Testis (tissue), 3 donors: ENCODE results near the gene GLI2. TPM values are rescaled to one million over a fixed set of nuclear protein-coding genes. Genes with fewer than 3 reads are reported as not detected.

Experiments used
- DNase-seq: peaks from one replicate; pipeline ENCODE4 v3.0.0-alpha.2; 2019
- H3K27ac ChIP-seq, 2 donors: fragments of 200-600 bp; sonication (generic); one replicate each; pipeline ENCODE4 v1.5.1; 2019
- H3K27me3 ChIP-seq: fragments of 200-600 bp; sonication (generic); one replicate; pipeline ENCODE4 v1.5.1; 2019
- H3K36me3 ChIP-seq: fragments of 200-600 bp; sonication (generic); one replicate; pipeline ENCODE4 v1.5.1; 2017; ENCODE audit warnings: low read depth; ENCODE audit errors: missing control alignments
- H3K4me1 ChIP-seq: fragments of 200-600 bp; sonication (generic); one replicate; pipeline ENCODE4 v1.5.1; 2019
- H3K4me3 ChIP-seq, 2 donors: fragments of 200-600 bp; sonication (generic); one replicate each; pipeline ENCODE4 v1.5.1; 2017 to 2019
- H3K9me3 ChIP-seq: fragments of 200-600 bp; sonication (generic); one replicate; pipeline ENCODE4 v1.5.1; 2017
- CTCF ChIP-seq, 3 experiments: fragments of 450-650 bp in 2 of 3; fragments of 200-600 bp in 1 of 3; sonication (generic) in 1 of 3; IDR thresholded peaks; one replicate each; pipeline ENCODE4 v1.5.1; 2016 to 2019; ENCODE audit warnings: antibody characterized with exemption in 3 of 3, mild to moderate bottlenecking in 2 of 3, moderate library complexity in 1 of 3
- POLR2A ChIP-seq: fragments of 450-650 bp; IDR thresholded peaks from one replicate; pipeline ENCODE4 v1.6.1; 2017; ENCODE audit warnings: antibody characterized with exemption, mild to moderate bottlenecking, moderate library complexity
- WGBS, 2 donors: methylation state at CpG; one replicate each; pipeline ENCODE4 v1.1.5; 2018; 5-methylcytosine and 5-hydroxymethylcytosine counted together
- intact Hi-C: fragments of 100-400 bp; cut with DNase I; formaldehyde crosslinking; loops from one replicate; pipeline ENCODE4 v1.15.1; 2023; ENCODE audit warnings: low total_unique reads
- polyA plus RNA-seq: library from polyadenylated mRNA; stranded (reverse); fragments of 350-450 nt; fragmentation: Illumina TruSeq; extraction: RNeasy Lipid Tissue Mini Kit (QIAGEN cat#74804); gene quantifications from one replicate; pipeline ENCODE4 v1.2.3, GENCODE V29; 2014; ENCODE audit warnings: low read depth, low replicate concordance; ENCODE audit not compliant: insufficient read depth
- total RNA-seq, 2 donors: library from RNA; depleted of rRNA; stranded (reverse); fragments of >200 nt; gene quantifications; one replicate each; pipeline ENCODE4 v1.2.3, GENCODE V29; 2016

The GLI2 gene
- total and polyA plus RNA-seq, 3 donors from 2014 or later: 5.1 to 21.4 (median 16.5) TPM

- Histone ChIP-seq H3K4me1 (peaks cover 63% of the 10 kb centered on the region), H3K9me3 (no peaks in the 10 kb centered on the region), H3K27ac (peak overlapping the region in 1 of 2 donors; percentile 30), H3K36me3 (no peaks in the 10 kb centered on the region), H3K4me3 (no peak overlapping the region), H3K27me3 (no peaks in the 10 kb centered on the region)
- WGBS, 2 donors: 89 to 94% methylated on average over 8 to 10 of the region's 10 CpGs
- intact Hi-C loops: no loop called here
- no peak for TF ChIP-seq POLR2A
- no peak for TF ChIP-seq CTCF (IDR thresholded peaks at IDR 0.05)
- no peak for DNase-seq
Measured at GRCh38 chr2:120763931-120764330, 28.3 kb downstream of the GLI2 start.

GRCh38 chr2:120764492-120764891 is 28.8 kb downstream of the GLI2 start:
- no peak for TF ChIP-seq POLR2A
- no peak for TF ChIP-seq CTCF (IDR thresholded peaks at IDR 0.05)
- DNase-seq: no peak
- H3K4me3 ChIP-seq: no peak overlapping the region
- peak overlapping the region in 1 of 2 donors; percentile 73 for H3K27ac ChIP-seq
- 60 to 68% methylated on average over 6 of the region's 6 CpGs for WGBS, 2 donors
- intact Hi-C loops: no loop called here
- peaks cover 59% of the 10 kb centered on the region for H3K4me1 ChIP-seq
- no peaks in the 10 kb centered on the region for H3K36me3 ChIP-seq
- H3K9me3 ChIP-seq: no peaks in the 10 kb centered on the region
- no peaks in the 10 kb centered on the region for H3K27me3 ChIP-seq

GRCh38 chr2:120764991-120765677 is 29.5 kb downstream of the GLI2 start:
- peaks cover 52% of the 10 kb centered on the region for H3K4me1 ChIP-seq
- no peak for DNase-seq

GRCh38 chr2:120765678-120766469 is 30.2 kb downstream of the GLI2 start:
- Histone ChIP-seq H3K36me3 (no peaks in the 10 kb centered on the region), H3K27me3 (no peaks in the 10 kb centered on the region), H3K9me3 (no peaks in the 10 kb centered on the region), H3K4me3 (no peak overlapping the region), H3K27ac (peak overlapping the region; percentile 64 to 73), H3K4me1 (peaks cover 45% of the 10 kb centered on the region)
- 28 to 47% methylated on average over 19 to 27 of the region's 27 CpGs for WGBS, 2 donors
- intact Hi-C loops: no loop called here
- peak; percentile 87 for DNase-seq
- TF ChIP-seq POLR2A (no peak), CTCF (IDR thresholded peaks at IDR 0.05) (no peak)

More at GRCh38 chr2:120764991-120765677, 29.5 kb downstream of the GLI2 start:
- Histone ChIP-seq H3K4me3 (no peak overlapping the region), H3K9me3 (no peaks in the 10 kb centered on the region), H3K27me3 (no peaks in the 10 kb centered on the region), H3K36me3 (no peaks in the 10 kb centered on the region), H3K27ac (peak overlapping the region; percentile 64 to 73)
- TF ChIP-seq CTCF (IDR thresholded peaks at IDR 0.05): no peak
- no peak for TF ChIP-seq POLR2A
- intact Hi-C loops: no loop called here
- 48 to 82% methylated on average over 4 to 11 of the region's 11 CpGs for WGBS, 2 donors
